GM19455 (cell line): ENCODE results near the gene RASGRP3.

Source experiments
- ATAC-seq: cut with Tn5 transposase; IDR thresholded peaks from one replicate; pipeline ENCODE4 v1.9.1; 2021; ENCODE audit not compliant: unreplicated experiment

The RASGRP3 gene

GRCh38 chr2:33491441-33492084 lies 15.1 kb downstream of the RASGRP3 start:
- no peak for ATAC-seq

- ATAC-seq = no peak
Measured at GRCh38 chr2:33492399-33493134, 16.1 kb downstream of the RASGRP3 start.

- ATAC-seq = peak; percentile 64
Measured at GRCh38 chr2:33494155-33494779, 17.8 kb downstream of the RASGRP3 start.

GRCh38 chr2:33494877-33495641 lies 18.6 kb downstream of the RASGRP3 start:
- no peak for ATAC-seq

GRCh38 chr2:33495683-33496082 lies 19.2 kb downstream of the RASGRP3 start:
- no peak for ATAC-seq

GRCh38 chr2:33496150-33496549 lies 19.7 kb downstream of the RASGRP3 start:
- no peak for ATAC-seq

- ATAC-seq = no peak
Measured at GRCh38 chr2:33496726-33497125, 20.3 kb downstream of the RASGRP3 start.

GRCh38 chr2:33497221-33497650 lies 20.8 kb downstream of the RASGRP3 start:
- ATAC-seq = peak; percentile 43

GRCh38 chr2:33498291-33498956 lies 22.0 kb downstream of the RASGRP3 start:
- ATAC-seq = no peak

GRCh38 chr2:33500177-33500576 lies 23.7 kb downstream of the RASGRP3 start:
- ATAC-seq = no peak

GRCh38 chr2:33502025-33502424 lies 25.6 kb downstream of the RASGRP3 start:
- no peak for ATAC-seq

GRCh38 chr2:33503002-33503401 lies 26.6 kb downstream of the RASGRP3 start:
- ATAC-seq = no peak

GRCh38 chr2:33505966-33506365 lies 29.5 kb downstream of the RASGRP3 start:
- no peak for ATAC-seq

GRCh38 chr2:33509908-33510585 lies 33.6 kb downstream of the RASGRP3 start:
- ATAC-seq = no peak

GRCh38 chr2:33510586-33510968 lies 34.1 kb downstream of the RASGRP3 start:
- ATAC-seq = no peak

- ATAC-seq = no peak
Measured at GRCh38 chr2:33511141-33511540, 34.7 kb downstream of the RASGRP3 start.

GRCh38 chr2:33512112-33512511 lies 35.7 kb downstream of the RASGRP3 start:
- no peak for ATAC-seq

GRCh38 chr2:33513480-33513879 lies 37.0 kb downstream of the RASGRP3 start:
- ATAC-seq = no peak

GRCh38 chr2:33516456-33516995 lies 40.1 kb downstream of the RASGRP3 start:
- no peak for ATAC-seq

GRCh38 chr2:33518200-33518599 lies 41.8 kb downstream of the RASGRP3 start:
- ATAC-seq = no peak
